ENCODE results near the gene RNF212B. TPM values are rescaled to one million over a fixed set of nuclear protein-coding genes. Genes with fewer than 3 reads are reported as not detected.
"Not testable (repeated sequence)": the region's sequence is repeated elsewhere in the genome, so short reads cannot be mapped to it uniquely, and the experiment has no call there.

Gene RNF212B
- total RNA-seq, 2 donors from 2014 or later = not detected

GRCh38 chr14:23258256-23258655, 20.5 kb downstream of the RNF212B start:
- no peaks in the 10 kb centered on the region for H3K4me1 Mint-ChIP-seq (ENCODE audit: low read depth in 2 of 2)
- H3K36me3 Mint-ChIP-seq = no peaks in the 10 kb centered on the region
- H3K9me3 Mint-ChIP-seq = no peaks in the 10 kb centered on the region
- H3K4me3 Mint-ChIP-seq = no peak overlapping the region
- no peak overlapping the region for H3K27ac Mint-ChIP-seq
- ATAC-seq = no peak
- peaks cover 14 to 37% of the 10 kb centered on the region in 2 donors for H3K27me3 Mint-ChIP-seq
- DNase-seq (ENCODE audit: low spot score) = no peak

- H3K27ac Mint-ChIP-seq = no peak overlapping the region
- no peaks in the 10 kb centered on the region for H3K36me3 Mint-ChIP-seq
- H3K9me3 Mint-ChIP-seq = no peaks in the 10 kb centered on the region
- no peak for DNase-seq (ENCODE audit: low spot score)
- no peak overlapping the region for H3K4me3 Mint-ChIP-seq
- no peak for ATAC-seq
- peaks cover 14 to 39% of the 10 kb centered on the region in 2 donors for H3K27me3 Mint-ChIP-seq
- H3K4me1 Mint-ChIP-seq (ENCODE audit: low read depth in 2 of 2) = no peaks in the 10 kb centered on the region
Observed at GRCh38 chr14:23259426-23259825, 21.7 kb downstream of the RNF212B start.

GRCh38 chr14:23260849-23261248, 23.1 kb downstream of the RNF212B start:
- not testable (repeated sequence) for H3K36me3 Mint-ChIP-seq; H3K9me3 Mint-ChIP-seq; DNase-seq (ENCODE audit: low spot score); ATAC-seq; H3K4me3 Mint-ChIP-seq; H3K4me1 Mint-ChIP-seq (ENCODE audit: low read depth in 2 of 2); H3K27ac Mint-ChIP-seq
- H3K27me3 Mint-ChIP-seq = peaks cover 21 to 48% of the 10 kb centered on the region in 2 donors

GRCh38 chr14:23269193-23269592, 31.5 kb downstream of the RNF212B start:
- Mint-ChIP-seq H3K9me3 (no peaks in the 10 kb centered on the region), H3K27ac (no peak overlapping the region), H3K27me3 (peaks cover 8 to 12% of the 10 kb centered on the region in 2 donors), H3K4me3 (no peak overlapping the region), H3K4me1 (ENCODE audit: low read depth in 2 of 2) (no peaks in the 10 kb centered on the region), H3K36me3 (no peaks in the 10 kb centered on the region)
- ATAC-seq (no peak), DNase-seq (ENCODE audit: low spot score) (no peak)

GRCh38 chr14:23275412-23275811, 37.7 kb downstream of the RNF212B start:
- Mint-ChIP-seq H3K27me3 (no peaks in the 10 kb centered on the region), H3K4me3 (no peak overlapping the region), H3K36me3 (no peaks in the 10 kb centered on the region), H3K27ac (no peak overlapping the region), H3K4me1 (ENCODE audit: low read depth in 2 of 2) (peaks cover 4 to 10% of the 10 kb centered on the region in 2 donors), H3K9me3 (no peaks in the 10 kb centered on the region)
- no peak for ATAC-seq
- DNase-seq (ENCODE audit: low spot score) = no peak

- DNase-seq (ENCODE audit: low spot score) (no peak), ATAC-seq (no peak)
- Mint-ChIP-seq H3K27me3 (no peaks in the 10 kb centered on the region), H3K36me3 (no peaks in the 10 kb centered on the region), H3K4me1 (ENCODE audit: low read depth in 2 of 2) (peaks cover 4 to 10% of the 10 kb centered on the region in 2 donors), H3K9me3 (no peaks in the 10 kb centered on the region), H3K4me3 (no peak overlapping the region), H3K27ac (no peak overlapping the region)
Observed at GRCh38 chr14:23277189-23277588, 39.5 kb downstream of the RNF212B start.

- H3K36me3 Mint-ChIP-seq; H3K9me3 Mint-ChIP-seq; DNase-seq (ENCODE audit: low spot score); H3K4me3 Mint-ChIP-seq; H3K27me3 Mint-ChIP-seq; H3K27ac Mint-ChIP-seq; ATAC-seq; H3K4me1 Mint-ChIP-seq (ENCODE audit: low read depth in 2 of 2): not testable (repeated sequence)
Observed at GRCh38 chr14:23277928-23278327, 40.2 kb downstream of the RNF212B start.

GRCh38 chr14:23281247-23281646, 43.5 kb downstream of the RNF212B start:
- no peak overlapping the region for H3K27ac Mint-ChIP-seq
- no peak for DNase-seq (ENCODE audit: low spot score)
- H3K9me3 Mint-ChIP-seq = no peaks in the 10 kb centered on the region
- H3K4me3 Mint-ChIP-seq = no peak overlapping the region
- peaks cover 16 to 17% of the 10 kb centered on the region in 2 donors for H3K4me1 Mint-ChIP-seq (ENCODE audit: low read depth in 2 of 2)
- no peaks in the 10 kb centered on the region for H3K36me3 Mint-ChIP-seq
- no peak for ATAC-seq
- H3K27me3 Mint-ChIP-seq = no peaks in the 10 kb centered on the region

- H3K27me3 Mint-ChIP-seq = no peaks in the 10 kb centered on the region
- ATAC-seq (no peak), DNase-seq (ENCODE audit: low spot score) (no peak)
Observed at GRCh38 chr14:23284654-23285529, 47.2 kb downstream of the RNF212B start.

GRCh38 chr14:23285530-23286019, 47.8 kb downstream of the RNF212B start:
- no peak for DNase-seq (ENCODE audit: low spot score)
- Mint-ChIP-seq H3K27me3 (no peaks in the 10 kb centered on the region), H3K4me1 (ENCODE audit: low read depth in 2 of 2) (peaks cover 20 to 23% of the 10 kb centered on the region in 2 donors), H3K36me3 (no peaks in the 10 kb centered on the region), H3K27ac (peak overlapping the region; percentile 85 to 95), H3K9me3 (no peaks in the 10 kb centered on the region), H3K4me3 (peak overlapping the region; percentile 99)
- ATAC-seq = peak in 1 of 2 donors; percentile 5

More at GRCh38 chr14:23284654-23285529, 47.2 kb downstream of the RNF212B start:
- peak overlapping the region; percentile 99 for H3K4me3 Mint-ChIP-seq
- no peaks in the 10 kb centered on the region for H3K9me3 Mint-ChIP-seq
- peaks cover 20 to 23% of the 10 kb centered on the region in 2 donors for H3K4me1 Mint-ChIP-seq (ENCODE audit: low read depth in 2 of 2)
- peak overlapping the region; percentile 85 to 95 for H3K27ac Mint-ChIP-seq
- no peaks in the 10 kb centered on the region for H3K36me3 Mint-ChIP-seq

- no peaks in the 10 kb centered on the region for H3K36me3 Mint-ChIP-seq
- peak within 1 kb of the TSS; percentile 99 for H3K4me3 Mint-ChIP-seq
- H3K4me1 Mint-ChIP-seq (ENCODE audit: low read depth in 2 of 2) = peaks cover 20 to 23% of the 10 kb centered on the region in 2 donors
- ATAC-seq (peak; percentile 99), DNase-seq (ENCODE audit: low spot score) (peak; percentile 99)
- H3K27ac Mint-ChIP-seq = peak within 1 kb of the TSS; percentile 85 to 95
- H3K9me3 Mint-ChIP-seq = no peaks in the 10 kb centered on the region
- no peaks in the 10 kb centered on the region for H3K27me3 Mint-ChIP-seq
Observed at GRCh38 chr14:23286020-23286901, 48.5 kb downstream of the RNF212B start, which contains the start of gene HOMEZ. TSS of gene HOMEZ (minus strand) at chr14:23286132. CDS start at chr14:23285952, 180 bp downstream.

- DNase-seq (ENCODE audit: low spot score) = no peak
- H3K36me3 Mint-ChIP-seq = no peaks in the 10 kb centered on the region
- peak overlapping the region; percentile 85 to 95 for H3K27ac Mint-ChIP-seq
- ATAC-seq = no peak
- H3K27me3 Mint-ChIP-seq = peaks cover 0 to 4% of the 10 kb centered on the region in 2 donors
- H3K4me3 Mint-ChIP-seq = peak overlapping the region; percentile 99
- H3K4me1 Mint-ChIP-seq (ENCODE audit: low read depth in 2 of 2) = peaks cover 20 to 23% of the 10 kb centered on the region in 2 donors
- no peaks in the 10 kb centered on the region for H3K9me3 Mint-ChIP-seq
Observed at GRCh38 chr14:23286902-23287479, 49.3 kb downstream of the RNF212B start.
